GM10266 (cell line): ENCODE measurements around the gene RASGRP4.
A peak's percentile ranks its signal among the peaks of the same experiment; 100 is the strongest.

Experiments used
- DNase-seq: peaks from one replicate; pipeline ENCODE4 v3.0.0; 2012; ENCODE audit errors: extremely low spot score
- CTCF ChIP-seq: IDR thresholded peaks from 2 replicates; pipeline ENCODE4 v1.5.1; 2012; ENCODE audit warnings: mild to moderate bottlenecking, low read depth; ENCODE audit not compliant: control insufficient read depth, insufficient read depth; ENCODE audit errors: missing control alignments

RASGRP4 gene

DNA sequence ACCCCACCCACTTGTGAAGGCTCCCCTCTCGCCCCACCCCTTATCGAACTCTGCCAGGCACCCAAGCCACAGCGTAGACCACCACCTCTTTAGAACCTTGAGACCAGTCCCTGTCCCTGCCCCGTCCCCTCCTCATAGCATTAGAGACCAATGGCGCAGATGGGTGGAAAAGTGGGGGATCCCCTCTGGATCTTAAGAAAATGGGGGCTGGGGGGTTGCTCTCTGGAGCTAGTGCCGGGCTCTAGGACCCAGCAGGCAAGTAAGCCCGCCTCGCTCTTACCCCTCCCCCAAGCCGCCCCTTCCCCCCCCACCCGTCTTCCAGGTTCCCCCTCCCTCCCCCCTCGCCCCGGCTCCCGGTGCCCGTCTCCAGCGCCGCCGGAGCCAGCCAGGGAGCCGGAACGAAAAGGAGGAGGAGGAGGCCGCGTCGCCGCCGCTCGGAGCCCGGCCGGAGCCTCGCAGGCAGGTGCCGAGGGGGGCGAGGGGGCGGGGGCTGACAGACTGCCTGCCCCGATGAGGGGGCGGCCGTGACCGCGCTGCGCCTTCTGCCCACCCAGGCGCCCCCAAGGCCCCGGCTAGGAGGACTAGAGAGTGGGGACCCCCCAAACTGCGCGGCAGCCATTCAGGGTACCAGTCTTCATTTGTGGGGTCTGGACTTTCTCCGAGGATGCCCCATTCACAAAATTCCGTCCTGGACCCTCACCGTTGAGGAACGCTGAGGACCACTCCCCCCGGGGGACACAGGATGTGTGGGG lies 37.5 kb downstream of the RASGRP4 start, which contains the start of gene SPRED3:
Gene SPRED3 (plus strand): TSS at position 349 of the 752 bp plus-strand sequence. CDS start 1,606 bp downstream, outside the sequence.
- no peak for DNase-seq
- TF ChIP-seq CTCF, result no peak

GRCh38 chr19:38387550-38388348 lies 38.3 kb downstream of the RASGRP4 start, which contains the start of gene GGN:
Gene GGN, minus strand, starts transcription at chr19:38388034. Its CDS starts 773 bp downstream, at chr19:38387261.
- peak; percentile 95 for DNase-seq
- TF ChIP-seq CTCF, result no peak

DNA sequence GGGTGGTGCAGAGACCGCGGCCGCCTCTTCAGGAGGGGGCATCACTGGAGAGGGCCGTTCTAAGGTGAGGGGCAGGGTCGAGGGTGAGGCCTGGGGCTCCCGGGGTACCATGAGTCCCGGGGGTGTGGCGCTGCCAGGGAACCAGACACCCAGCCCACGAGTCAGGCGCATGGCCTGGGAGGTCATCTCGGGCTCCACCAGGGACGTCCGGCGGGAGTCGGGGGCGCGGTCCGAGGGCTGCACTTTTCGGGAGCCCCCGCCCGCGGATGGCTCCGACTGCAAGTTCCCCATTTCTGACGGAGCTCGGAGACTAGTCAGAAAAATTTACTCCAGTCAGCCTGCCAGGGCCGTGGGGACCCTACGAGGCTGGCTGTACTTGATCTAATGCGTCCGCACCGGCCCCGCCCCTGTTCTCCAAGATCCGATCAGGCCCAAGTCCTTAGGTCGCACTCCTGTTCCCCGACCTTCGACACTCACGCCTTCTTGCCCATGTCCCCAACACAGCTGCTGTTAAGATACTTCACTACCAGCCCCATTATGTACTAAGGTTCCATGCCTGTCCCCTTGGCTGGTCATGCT lies 39.0 kb downstream of the RASGRP4 start:
- no peak for DNase-seq
- TF ChIP-seq CTCF, result no peak

- DNase-seq, result no peak
These were observed 39.6 kb downstream of the RASGRP4 start for GRCh38 chr19:38386300-38386970.

DNA sequence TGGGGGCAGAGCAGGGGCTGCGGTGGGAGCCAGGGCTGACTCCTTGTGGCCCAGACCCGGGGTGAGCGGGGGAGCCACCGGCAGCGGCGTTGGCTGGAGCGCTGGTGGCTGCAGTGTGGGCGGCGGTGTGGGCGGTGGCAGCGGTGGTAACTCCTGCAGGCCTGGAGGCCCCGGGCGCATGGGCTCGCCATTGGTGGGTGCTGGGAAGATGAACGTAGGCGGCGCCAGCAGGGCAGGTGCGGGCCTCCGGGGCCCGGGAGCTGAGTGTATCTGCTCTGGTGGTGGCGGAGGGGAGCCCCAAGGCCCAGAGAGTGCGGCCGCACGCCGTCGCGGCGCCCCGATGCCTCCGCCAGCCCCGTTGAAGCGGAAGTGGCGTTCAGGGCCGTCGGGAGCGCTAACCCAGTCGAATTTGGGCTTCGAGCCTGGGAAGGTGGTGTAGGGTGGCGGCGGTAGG lies 40.2 kb downstream of the RASGRP4 start:
- TF ChIP-seq CTCF, result no peak

More at GRCh38 chr19:38386300-38386970, 39.6 kb downstream of the RASGRP4 start:
- no peak for TF ChIP-seq CTCF

GRCh38 chr19:38385057-38385803 lies 40.8 kb downstream of the RASGRP4 start:
- no peak for DNase-seq
- TF ChIP-seq CTCF, result no peak

More for the DNA sequence above, 40.2 kb downstream of the RASGRP4 start:
- DNase-seq, result no peak
